Kidney epithelial cell (primary cell): ENCODE measurements around the gene MLANA. TPM values are rescaled to one million over a fixed set of nuclear protein-coding genes. Genes with fewer than 3 reads are reported as not detected.

Source experiments
- DNase-seq: peaks from one replicate; pipeline ENCODE4 v3.0.0-alpha.2; 2010; ENCODE audit warnings: low read depth
- H3K27me3 ChIP-seq: 2 replicates; pipeline ENCODE4 v1.6.0; 2011; ENCODE audit warnings: low read length; ENCODE audit not compliant: control insufficient read depth, insufficient read depth
- H3K36me3 ChIP-seq: 2 replicates; pipeline ENCODE4 v1.5.1; 2011; ENCODE audit warnings: low read length; ENCODE audit not compliant: control insufficient read depth, insufficient read depth
- H3K4me3 ChIP-seq: 2 replicates; pipeline ENCODE4 v1.5.1; 2011; ENCODE audit warnings: low read depth, mild to moderate bottlenecking, control low read depth, low read length
- CTCF ChIP-seq: IDR thresholded peaks from 2 replicates; pipeline ENCODE4 v1.5.1; 2011; ENCODE audit warnings: mild to moderate bottlenecking, moderate library complexity, low read length, control low read depth, inconsistent platforms; ENCODE audit not compliant: insufficient read depth, poor library complexity, severe bottlenecking
- total RNA-seq: library from RNA; depleted of rRNA; stranded (reverse); fragments of >200 nt; gene quantifications from 2 replicates; pipeline ENCODE4 v1.2.3, GENCODE V29; 2015

Gene MLANA
- total RNA-seq = not detected in 2 replicates

DNA sequence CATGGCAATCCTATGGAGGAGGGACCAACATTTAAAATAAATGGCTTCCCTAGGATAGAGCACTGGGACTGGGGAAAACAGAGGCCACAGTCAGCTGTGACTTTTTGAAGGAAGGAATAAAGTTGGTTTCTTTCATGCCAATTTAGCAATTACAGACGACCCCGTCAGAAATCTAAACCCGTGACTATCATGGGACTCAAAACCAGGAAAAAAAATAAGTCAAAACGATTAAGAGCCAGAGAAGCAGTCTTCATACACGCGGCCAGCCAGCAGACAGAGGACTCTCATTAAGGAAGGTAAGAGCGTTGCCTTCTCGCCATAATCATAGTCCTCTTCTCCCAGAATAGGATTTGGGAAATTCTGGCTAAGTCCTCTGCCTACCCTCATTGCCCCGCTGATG lies at the start of gene MLANA:
Gene MLANA (plus strand): TSS at position 249 of the 400 bp plus-strand sequence. CDS start 1,586 bp downstream, outside the sequence.
- Histone ChIP-seq H3K4me3 (no peak within 1 kb of the TSS), H3K36me3 (no peaks in the 10 kb centered on the region), H3K27me3 (no peaks in the 10 kb centered on the region)
- no peak for TF ChIP-seq CTCF
- no peak for DNase-seq

- TF ChIP-seq CTCF = no peak
- Histone ChIP-seq H3K36me3 (no peaks in the 10 kb centered on the region), H3K27me3 (no peaks in the 10 kb centered on the region), H3K4me3 (no peak overlapping the region)
- DNase-seq = no peak
Observed at GRCh38 chr9:5841771-5842573, 48.7 kb upstream of the MLANA start.

GRCh38 chr9:5842929-5843793 lies 47.5 kb upstream of the MLANA start:
- no peaks in the 10 kb centered on the region for H3K27me3 ChIP-seq

GRCh38 chr9:5843794-5844471 lies 46.8 kb upstream of the MLANA start:
- TF ChIP-seq CTCF = no peak
- Histone ChIP-seq H3K27me3 (no peaks in the 10 kb centered on the region), H3K4me3 (no peak overlapping the region), H3K36me3 (no peaks in the 10 kb centered on the region)
- DNase-seq = peak; percentile 64

More at GRCh38 chr9:5842929-5843793, 47.5 kb upstream of the MLANA start:
- no peak for TF ChIP-seq CTCF
- Histone ChIP-seq H3K36me3 (no peaks in the 10 kb centered on the region), H3K4me3 (no peak overlapping the region)
- no peak for DNase-seq

DNA sequence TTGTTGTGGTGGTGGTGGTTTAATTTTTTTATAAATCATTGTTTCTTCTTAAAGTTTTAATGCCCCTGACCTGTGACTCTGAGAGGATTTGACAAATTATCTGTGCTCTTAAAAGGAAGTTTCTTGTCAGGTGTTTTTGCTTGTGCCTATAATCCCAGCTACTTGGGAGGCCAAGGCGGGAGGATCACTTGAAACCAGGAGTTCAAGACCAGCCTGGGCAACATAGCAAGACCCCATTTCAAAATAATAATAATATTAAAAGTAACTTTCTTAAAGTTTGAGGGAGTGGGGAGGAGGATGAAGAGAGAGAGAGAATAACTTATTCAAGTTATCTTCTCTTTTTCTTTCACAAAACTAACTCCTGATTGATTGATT lies 45.5 kb upstream of the MLANA start:
- TF ChIP-seq CTCF = no peak
- Histone ChIP-seq H3K27me3 (no peaks in the 10 kb centered on the region), H3K4me3 (no peak overlapping the region), H3K36me3 (no peaks in the 10 kb centered on the region)
- DNase-seq = no peak
